Upper lobe of left lung (tissue), 6 donors: ENCODE data around the gene PLB1. TPM values are rescaled to one million over a fixed set of nuclear protein-coding genes. Genes with fewer than 3 reads are reported as not detected.
A peak's percentile ranks its signal among the peaks of the same experiment; 100 is the strongest.

Experiments used
- ATAC-seq, 2 donors: fragments of 200-7000 bp; cut with Tn5 transposase; one replicate each; pipeline ENCODE4 v1.9.1; 2022; ENCODE audit warnings: mild to moderate bottlenecking in 2 of 2, moderate library complexity in 2 of 2; ENCODE audit not compliant: low FRiP score in 2 of 2
- DNase-seq, 2 donors: peaks; one replicate each; pipeline ENCODE4 v3.0.0-alpha.2; 2019 to 2020
- H3K27ac ChIP-seq, 4 donors: fragments of 200-600 bp; sonication (generic); one replicate each; pipeline ENCODE4 v1.5.1; 2016 to 2019
- H3K27me3 ChIP-seq, 4 donors: fragments of 200-600 bp; sonication (generic); one replicate each; pipeline ENCODE4 v1.5.1; 2017 to 2019
- H3K36me3 ChIP-seq, 4 donors: fragments of 200-600 bp; sonication (generic); one replicate each; pipeline ENCODE4 v1.5.1; 2016 to 2019
- H3K4me1 ChIP-seq, 4 donors: fragments of 200-600 bp; sonication (generic); one replicate each; pipeline ENCODE4 v1.5.1; 2018 to 2019
- H3K4me3 ChIP-seq, 4 donors: fragments of 200-600 bp; sonication (generic); one replicate each; pipeline ENCODE4 v1.5.1; 2017 to 2019; ENCODE audit warnings: mild to moderate bottlenecking in 2 of 4, moderate library complexity in 1 of 4
- H3K9me3 ChIP-seq, 4 donors: fragments of 200-600 bp; sonication (generic); one replicate each; pipeline ENCODE4 v1.5.1; 2018 to 2019
- EP300 ChIP-seq, 4 donors: sonication (generic); formaldehyde crosslinking; IDR thresholded peaks; one replicate each; pipeline ENCODE4 v1.5.1; 2017; ENCODE audit warnings: antibody characterized with exemption in 4 of 4, control low read depth in 2 of 4
- POLR2A ChIP-seq, 4 donors: fragments of 450-650 bp; IDR thresholded peaks; one replicate each; pipeline ENCODE4 v1.5.1; 2016 to 2017; ENCODE audit warnings: antibody characterized with exemption in 4 of 4, mild to moderate bottlenecking in 2 of 4
- POLR2AphosphoS5 ChIP-seq, 2 donors: sonication (generic); formaldehyde crosslinking; IDR thresholded peaks; one replicate each; pipeline ENCODE4 v1.5.1; 2017; ENCODE audit warnings: antibody characterized with exemption in 2 of 2
- WGBS, 2 donors: methylation state at CpG; one replicate each; pipeline ENCODE4 v1.1.5; 2017 to 2018; 5-methylcytosine and 5-hydroxymethylcytosine counted together
- total RNA-seq, 6 donors: library from RNA; depleted of rRNA in 4 of 6; stranded (reverse); fragments of >200 nt in 4 of 6; gene quantifications; one replicate each; pipeline versions ENCODE4 v1.1.0 to v1.2.1, GENCODE V29; 2016 to 2021
- TF ChIP-seq, protein P1 (sequence below), 6 experiments: fragments of 450-650 bp in 4 of 6; fragments of 200-600 bp in 2 of 6; sonication (generic) in 2 of 6; IDR thresholded peaks; one replicate each; pipeline ENCODE4 v1.5.1; 2016 to 2019; ENCODE audit warnings: antibody characterized with exemption in 6 of 6
- donor health status: DM: no; HTN: no; CAD: no; lungs with moderate emphysema.
- donor health status: DM: no; HTN: yes; CAD: no; lungs with severe emphysema.

The PLB1 gene
- total RNA-seq, 6 donors from 2014 or later, result 3.1 to 9.1 (median 5.4) TPM

DNA sequence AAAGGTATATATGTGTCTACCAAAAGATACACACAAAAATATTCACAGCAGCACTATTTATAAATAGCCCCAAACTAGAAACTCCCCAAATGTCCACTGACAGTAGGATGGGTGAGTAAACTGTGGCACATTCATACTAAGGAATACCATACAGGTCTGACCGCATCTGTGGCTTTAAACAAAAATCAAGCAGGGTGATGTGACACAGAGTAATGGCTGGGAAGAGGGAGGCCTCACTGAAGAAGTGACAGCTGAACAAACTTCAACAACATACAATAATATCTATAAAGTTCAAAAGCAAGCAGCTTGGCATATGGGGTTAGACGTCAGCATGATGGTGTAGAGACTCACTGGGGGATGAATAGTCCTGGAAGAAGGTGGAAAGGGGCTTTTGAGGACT is 140.6 kb downstream of the PLB1 start:
- TF ChIP-seq, protein P1, sequence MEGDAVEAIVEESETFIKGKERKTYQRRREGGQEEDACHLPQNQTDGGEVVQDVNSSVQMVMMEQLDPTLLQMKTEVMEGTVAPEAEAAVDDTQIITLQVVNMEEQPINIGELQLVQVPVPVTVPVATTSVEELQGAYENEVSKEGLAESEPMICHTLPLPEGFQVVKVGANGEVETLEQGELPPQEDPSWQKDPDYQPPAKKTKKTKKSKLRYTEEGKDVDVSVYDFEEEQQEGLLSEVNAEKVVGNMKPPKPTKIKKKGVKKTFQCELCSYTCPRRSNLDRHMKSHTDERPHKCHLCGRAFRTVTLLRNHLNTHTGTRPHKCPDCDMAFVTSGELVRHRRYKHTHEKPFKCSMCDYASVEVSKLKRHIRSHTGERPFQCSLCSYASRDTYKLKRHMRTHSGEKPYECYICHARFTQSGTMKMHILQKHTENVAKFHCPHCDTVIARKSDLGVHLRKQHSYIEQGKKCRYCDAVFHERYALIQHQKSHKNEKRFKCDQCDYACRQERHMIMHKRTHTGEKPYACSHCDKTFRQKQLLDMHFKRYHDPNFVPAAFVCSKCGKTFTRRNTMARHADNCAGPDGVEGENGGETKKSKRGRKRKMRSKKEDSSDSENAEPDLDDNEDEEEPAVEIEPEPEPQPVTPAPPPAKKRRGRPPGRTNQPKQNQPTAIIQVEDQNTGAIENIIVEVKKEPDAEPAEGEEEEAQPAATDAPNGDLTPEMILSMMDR (IDR thresholded peaks at IDR 0.05), result no peak
- TF ChIP-seq POLR2A (IDR thresholded peaks at IDR 0.05) (no peak), EP300 (IDR thresholded peaks at IDR 0.05) (no peak), POLR2AphosphoS5 (IDR thresholded peaks at IDR 0.05) (no peak)
- Histone ChIP-seq H3K4me1 (peaks cover 0 to 8% (median 2%) of the 10 kb centered on the region in 4 donors), H3K9me3 (no peaks in the 10 kb centered on the region), H3K27ac (peak overlapping the region; percentile 66 to 81 (median 78)), H3K27me3 (no peaks in the 10 kb centered on the region), H3K4me3 (no peak overlapping the region), H3K36me3 (no peaks in the 10 kb centered on the region)
- DNase-seq (no peak), ATAC-seq (no peak)
- 92 to 98% methylated on average over 2 of the region's 2 CpGs for WGBS, 2 donors

DNA sequence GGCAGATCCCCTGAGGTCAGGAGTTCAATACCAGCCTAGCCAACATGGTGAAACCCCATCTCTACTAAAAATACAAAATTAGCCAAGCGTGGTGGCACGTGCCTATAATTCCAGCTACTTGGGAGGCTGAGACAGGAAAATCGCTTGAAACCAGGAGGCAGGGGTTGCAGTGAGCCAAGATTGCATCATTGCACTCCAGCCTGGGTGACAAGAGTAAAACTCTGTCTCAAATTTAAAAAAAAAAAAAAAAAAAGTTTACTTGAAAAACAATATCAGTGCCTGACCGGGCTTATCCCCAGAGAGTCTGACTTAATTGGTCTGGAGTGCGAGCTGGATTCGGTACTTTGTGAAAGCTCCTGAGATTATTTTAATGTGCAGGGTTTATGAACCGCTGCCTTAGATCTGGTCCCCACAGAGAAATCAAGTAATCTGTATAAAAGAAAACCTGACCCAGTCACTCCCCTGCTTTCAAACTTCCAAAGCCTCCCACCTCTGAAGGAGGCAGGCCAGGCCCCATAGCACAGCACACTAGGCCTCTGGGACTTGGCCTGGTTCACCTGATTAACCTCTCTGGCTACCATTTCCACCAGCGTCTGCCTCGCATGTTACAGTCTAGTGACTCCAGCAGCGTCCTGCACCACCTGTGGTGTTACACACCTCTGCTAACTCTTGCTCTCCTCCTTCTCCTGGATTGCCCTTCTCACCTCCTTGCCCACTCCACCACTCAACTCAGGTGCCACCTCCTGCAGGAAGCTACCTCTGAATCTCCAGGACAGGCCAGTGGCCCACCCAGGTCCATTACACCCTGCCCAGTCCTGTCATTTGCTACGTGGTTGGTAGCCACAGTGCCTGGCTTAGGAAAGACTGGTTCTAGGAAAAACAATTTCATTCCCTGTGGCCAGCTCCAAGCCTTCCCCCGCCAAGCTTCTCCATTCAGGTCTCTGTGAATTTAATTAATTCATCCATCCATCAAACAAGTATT is 141.5 kb downstream of the PLB1 start:
- ATAC-seq, result peak in 1 of 2 donors; percentile 51
- no peak for DNase-seq
- Histone ChIP-seq H3K4me3 (no peak overlapping the region), H3K27me3 (no peaks in the 10 kb centered on the region), H3K9me3 (no peaks in the 10 kb centered on the region), H3K4me1 (peaks cover 0 to 8% (median 2%) of the 10 kb centered on the region in 4 donors), H3K27ac (peak overlapping the region; percentile 66 to 81 (median 78)), H3K36me3 (no peaks in the 10 kb centered on the region)
- TF ChIP-seq EP300 (IDR thresholded peaks at IDR 0.05) (no peak), POLR2A (IDR thresholded peaks at IDR 0.05) (no peak), POLR2AphosphoS5 (IDR thresholded peaks at IDR 0.05) (peak in 1 of 2 donors; percentile 42)
- TF ChIP-seq, protein P1 (IDR thresholded peaks at IDR 0.05), result no peak
- WGBS, 2 donors, result 84 to 86% methylated on average over 12 of the region's 12 CpGs

DNA sequence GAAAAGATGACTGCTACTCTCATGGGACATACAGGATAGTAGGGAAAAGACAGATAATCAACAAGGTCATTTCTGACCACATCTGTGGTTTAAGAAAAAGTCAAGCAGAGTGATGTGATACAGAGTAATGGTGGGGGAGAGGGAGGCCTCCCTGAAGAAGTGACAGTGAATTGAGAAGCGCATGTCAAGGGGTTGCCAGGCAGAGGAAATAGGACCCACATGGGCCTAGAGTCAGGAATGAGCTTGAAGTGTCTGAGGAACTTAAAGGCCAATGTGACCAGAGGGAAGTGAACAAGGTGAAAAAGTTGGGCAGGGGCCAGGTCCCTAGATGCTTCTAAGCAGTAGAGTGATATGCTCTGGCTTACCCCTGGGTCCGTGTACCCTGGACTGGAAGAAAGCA is 142.2 kb downstream of the PLB1 start:
- Histone ChIP-seq H3K4me1 (peaks cover 0 to 8% (median 2%) of the 10 kb centered on the region in 4 donors), H3K27me3 (no peaks in the 10 kb centered on the region), H3K36me3 (no peaks in the 10 kb centered on the region), H3K9me3 (no peaks in the 10 kb centered on the region), H3K27ac (peak overlapping the region in 3 of 4 donors; percentile 32 to 74 (median 54)), H3K4me3 (no peak overlapping the region)
- DNase-seq (no peak), ATAC-seq (no peak)
- no peak for TF ChIP-seq EP300 (IDR thresholded peaks at IDR 0.05)
- no peak for TF ChIP-seq POLR2A (IDR thresholded peaks at IDR 0.05)
- TF ChIP-seq, protein P1 (IDR thresholded peaks at IDR 0.05), result no peak
- TF ChIP-seq POLR2AphosphoS5 (IDR thresholded peaks at IDR 0.05), result no peak
- WGBS, 2 donors, result 69 to 79% methylated on average over 2 of the region's 2 CpGs

DNA sequence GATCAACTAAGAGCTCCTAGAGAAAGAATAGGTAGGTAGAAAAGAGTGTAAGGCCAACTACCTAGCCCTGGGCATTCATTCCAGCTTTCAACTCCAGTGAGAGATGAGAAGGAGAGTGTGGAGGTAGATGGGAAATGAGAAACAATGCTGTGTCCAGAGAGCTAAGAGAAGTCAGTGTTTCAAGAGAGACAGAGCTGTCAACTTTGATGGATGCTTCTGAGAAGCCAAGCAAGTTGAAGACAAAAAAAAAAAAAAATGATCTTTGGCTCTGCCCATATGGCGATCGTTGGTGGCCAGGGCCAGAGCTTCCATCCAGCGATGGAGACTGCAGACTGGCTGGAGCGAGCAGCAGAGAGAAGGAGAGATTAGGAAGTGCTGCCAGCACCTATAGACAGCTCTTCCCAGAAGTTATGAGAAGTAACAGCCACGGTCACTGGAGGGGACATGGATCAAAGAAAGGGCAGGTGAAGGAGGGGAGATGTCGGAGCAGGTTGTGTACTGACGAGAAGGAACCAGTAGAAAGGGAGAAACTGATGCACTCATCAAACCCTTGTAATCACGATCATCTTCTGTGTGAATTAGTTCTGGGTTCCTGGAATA is 143.3 kb downstream of the PLB1 start:
- WGBS, 2 donors, result 74 to 91% methylated on average over 8 of the region's 8 CpGs
- no peaks in the 10 kb centered on the region for H3K9me3 ChIP-seq
- TF ChIP-seq EP300 (IDR thresholded peaks at IDR 0.05) (no peak), POLR2AphosphoS5 (IDR thresholded peaks at IDR 0.05) (no peak), POLR2A (IDR thresholded peaks at IDR 0.05) (no peak)
- TF ChIP-seq, protein P1 (IDR thresholded peaks at IDR 0.05), result no peak
- no peak overlapping the region for H3K4me3 ChIP-seq
- no peak for DNase-seq
- H3K27me3 ChIP-seq, result no peaks in the 10 kb centered on the region
- no peak overlapping the region for H3K27ac ChIP-seq
- H3K4me1 ChIP-seq, result peaks cover 0 to 8% (median 2%) of the 10 kb centered on the region in 4 donors
- ATAC-seq, result no peak
- H3K36me3 ChIP-seq, result no peaks in the 10 kb centered on the region
